OCI-LY3 (cell line): ENCODE data around the gene KCNMA1.

Experiments used
- H2AFZ ChIP-seq: fragments of 200-600, 300-600 bp; shearing (Covaris generic); 2 replicates; pipeline ENCODE4 v1.6.0; 2014; ENCODE audit warnings: antibody characterized with exemption, low read depth, low read length
- H3K27ac ChIP-seq: fragments of 200-600, 300-600 bp; sonication (generic); 2 replicates; pipeline ENCODE4 v1.5.1; 2014; ENCODE audit warnings: mild to moderate bottlenecking, low read length, moderate library complexity, mixed read lengths
- H3K27me3 ChIP-seq: fragments of 200-600, 300-600 bp; sonication (generic); 2 replicates; pipeline ENCODE4 v1.6.1; 2014; ENCODE audit warnings: low read depth, low read length, mixed read lengths
- H3K36me3 ChIP-seq: fragments of 200-600, 300-600 bp; sonication (generic); replicated peaks from 2 replicates; pipeline ENCODE3; 2014; ENCODE audit warnings: low read depth, low read length, mixed read lengths
- H3K4me1 ChIP-seq: fragments of 300-600, 200-600 bp; sonication (generic); 2 replicates; pipeline ENCODE4 v1.6.1; 2014; ENCODE audit warnings: low read length, mixed read lengths
- H3K4me2 ChIP-seq: fragments of 200-600, 300-600 bp; sonication (generic); 2 replicates; pipeline ENCODE4 v1.6.1; 2014; ENCODE audit warnings: low read length, mixed read lengths
- H3K4me3 ChIP-seq: fragments of 300-600, 200-600 bp; sonication (generic); 2 replicates; pipeline ENCODE4 v1.5.1; 2014; ENCODE audit warnings: antibody characterized with exemption, mild to moderate bottlenecking, low read length, moderate library complexity
- H3K79me2 ChIP-seq: fragments of 300-600, 200-600 bp; shearing (Covaris generic); 2 replicates; pipeline ENCODE4 v1.6.1; 2014; ENCODE audit warnings: mild to moderate bottlenecking, low read length, mixed read lengths
- H3K9ac ChIP-seq: fragments of 300-600, 200-600 bp; shearing (Covaris generic); 2 replicates; pipeline ENCODE4 v1.6.0; 2014; ENCODE audit warnings: mild to moderate bottlenecking, low read length, moderate library complexity
- H3K9me3 ChIP-seq: fragments of 200-600, 300-600 bp; shearing (Covaris generic); 2 replicates; pipeline ENCODE4 v1.6.1; 2014; ENCODE audit warnings: low read length, mixed read lengths; ENCODE audit not compliant: insufficient read depth
- H4K20me1 ChIP-seq: fragments of 200-600, 300-600 bp; sonication (generic); 2 replicates; pipeline ENCODE4 v1.6.1; 2016; ENCODE audit warnings: low read length, mixed read lengths; ENCODE audit not compliant: insufficient read depth
- CTCF ChIP-seq: fragments of 200-600, 300-600 bp; sonication (generic); IDR thresholded peaks from 2 replicates; pipeline ENCODE4 v1.5.1; 2014; ENCODE audit warnings: antibody characterized with exemption, low read length, low read depth
- EZH2phosphoT487 ChIP-seq: fragments of 200-600 bp; shearing (Covaris generic); IDR thresholded peaks from 2 replicates; pipeline ENCODE4 v1.6.1; 2018; ENCODE audit warnings: antibody characterized with exemption, mixed run types, low read depth

The KCNMA1 gene

GRCh38 chr10:77264107-77264506 lies 373.5 kb downstream of the KCNMA1 start:
- H3K4me2 ChIP-seq, result no peak overlapping the region
- peaks cover 37% of the 10 kb centered on the region; the same call in 1 of the 2 replicates for H4K20me1 ChIP-seq
- no peaks in the 10 kb centered on the region for H3K27me3 ChIP-seq
- H3K36me3 ChIP-seq, result no peaks in the 10 kb centered on the region
- no peak overlapping the region for H3K27ac ChIP-seq
- no peaks in the 10 kb centered on the region for H3K79me2 ChIP-seq
- no peak for TF ChIP-seq EZH2phosphoT487
- no peak for TF ChIP-seq CTCF
- no peak overlapping the region for H2AFZ ChIP-seq
- no peak overlapping the region for H3K9ac ChIP-seq
- H3K4me1 ChIP-seq, result no peaks in the 10 kb centered on the region
- no peaks in the 10 kb centered on the region for H3K9me3 ChIP-seq
- no peak overlapping the region for H3K4me3 ChIP-seq

GRCh38 chr10:77263700-77264099 lies 373.9 kb downstream of the KCNMA1 start:
- H3K79me2 ChIP-seq, result no peaks in the 10 kb centered on the region
- no peak overlapping the region for H3K4me3 ChIP-seq
- H3K36me3 ChIP-seq, result no peaks in the 10 kb centered on the region
- H3K27me3 ChIP-seq, result no peaks in the 10 kb centered on the region
- no peak overlapping the region for H3K4me2 ChIP-seq
- peaks cover 37% of the 10 kb centered on the region; the same call in 1 of the 2 replicates for H4K20me1 ChIP-seq
- no peak for TF ChIP-seq EZH2phosphoT487
- no peak for TF ChIP-seq CTCF
- H3K9me3 ChIP-seq, result no peaks in the 10 kb centered on the region
- H2AFZ ChIP-seq, result no peak overlapping the region
- no peak overlapping the region for H3K9ac ChIP-seq
- no peaks in the 10 kb centered on the region for H3K4me1 ChIP-seq
- no peak overlapping the region for H3K27ac ChIP-seq

GRCh38 chr10:77261146-77261545 lies 376.5 kb downstream of the KCNMA1 start:
- Histone ChIP-seq H3K9me3 (no peaks in the 10 kb centered on the region), H3K4me3 (no peak overlapping the region), H3K9ac (no peak overlapping the region), H3K27me3 (no peaks in the 10 kb centered on the region), H3K36me3 (no peaks in the 10 kb centered on the region), H3K27ac (no peak overlapping the region), H3K4me1 (peaks cover 4% of the 10 kb centered on the region), H3K4me2 (no peak overlapping the region), H2AFZ (no peak overlapping the region), H3K79me2 (no peaks in the 10 kb centered on the region), H4K20me1 (peaks cover 27% of the 10 kb centered on the region; the same call in 1 of the 2 replicates)
- TF ChIP-seq EZH2phosphoT487 (no peak), CTCF (no peak)

- TF ChIP-seq CTCF (no peak), EZH2phosphoT487 (no peak)
- Histone ChIP-seq H3K4me2 (no peak overlapping the region), H3K4me1 (peaks cover 9% of the 10 kb centered on the region), H3K79me2 (no peaks in the 10 kb centered on the region), H3K27ac (no peak overlapping the region), H4K20me1 (peaks cover 32% of the 10 kb centered on the region; the same call in 1 of the 2 replicates), H3K36me3 (no peaks in the 10 kb centered on the region), H3K9me3 (no peaks in the 10 kb centered on the region), H3K4me3 (no peak overlapping the region), H3K27me3 (no peaks in the 10 kb centered on the region), H3K9ac (no peak overlapping the region), H2AFZ (no peak overlapping the region)
Observed at GRCh38 chr10:77259171-77259874, 378.3 kb downstream of the KCNMA1 start.
